Lower leg skin (tissue), 3 donors: ENCODE measurements around the gene PCDHAC2.

Experiments
- CTCF ChIP-seq, 3 donors: fragments of 450-650 bp; IDR thresholded peaks; one replicate each; pipeline ENCODE4 v1.5.1; 2016; ENCODE audit warnings: antibody characterized with exemption in 3 of 3, mild to moderate bottlenecking in 3 of 3, moderate library complexity in 2 of 3
- POLR2A ChIP-seq, 2 donors: fragments of 450-650 bp; IDR thresholded peaks; one replicate each; pipeline ENCODE4 v1.6.1; 2016 to 2017; ENCODE audit warnings: antibody characterized with exemption in 2 of 2, mild to moderate bottlenecking in 1 of 2, moderate library complexity in 1 of 2

- TF ChIP-seq CTCF (IDR thresholded peaks at IDR 0.05) (no peak), POLR2A (IDR thresholded peaks at IDR 0.05) (no peak)
Observed at GRCh38 chr5:140966293-140967225, at the start of gene PCDHAC2.
